Activated CD4-positive, alpha-beta T cell treated with anti-CD3 and anti-CD28 coated beads for 24 hours (primary cell): Measurements from ENCODE around the gene BLCAP.

Experiments used
- DNase-seq, 2 donors: peaks; one replicate each; pipeline ENCODE4 v3.0.0-alpha.2; 2020; ENCODE audit warnings: low read depth in 2 of 2

BLCAP gene

GRCh38 chr20:37529968-37530600, 2.4 kb upstream of the BLCAP start:
- no peak for DNase-seq

- DNase-seq, result no peak
Measured at GRCh38 chr20:37529214-37529967, 1.7 kb upstream of the BLCAP start.

GRCh38 chr20:37528446-37529213, 954 bp upstream of the BLCAP start:
- no peak for DNase-seq

- no peak for DNase-seq
Measured at GRCh38 chr20:37526839-37527637, 638 bp downstream of the BLCAP start.

- DNase-seq, result no peak
Measured at GRCh38 chr20:37526238-37526838, 1.3 kb downstream of the BLCAP start.

- DNase-seq, result no peak
Measured at GRCh38 chr20:37525810-37526209, 1.9 kb downstream of the BLCAP start.

GRCh38 chr20:37524859-37525708, 2.6 kb downstream of the BLCAP start:
- peak in 1 of 2 donors; percentile 22 for DNase-seq

- no peak for DNase-seq
Measured at GRCh38 chr20:37523911-37524700, 3.6 kb downstream of the BLCAP start.

- DNase-seq, result no peak
Measured at GRCh38 chr20:37523012-37523391, 4.7 kb downstream of the BLCAP start.

GRCh38 chr20:37522260-37523011, 5.2 kb downstream of the BLCAP start:
- DNase-seq, result no peak

GRCh38 chr20:37521061-37521771, 6.5 kb downstream of the BLCAP start, which contains the start of gene NNAT:
Gene NNAT (plus strand): TSS chr20:37521250. CDS start chr20:37521332, 82 bp downstream.
- no peak for DNase-seq

GRCh38 chr20:37520419-37520955, 7.2 kb downstream of the BLCAP start:
- no peak for DNase-seq

GRCh38 chr20:37519508-37520418, 7.9 kb downstream of the BLCAP start:
- DNase-seq, result no peak

- no peak for DNase-seq
Measured at GRCh38 chr20:37518606-37519507, 8.8 kb downstream of the BLCAP start.

- no peak for DNase-seq
Measured at GRCh38 chr20:37518059-37518458, 9.6 kb downstream of the BLCAP start.
